ENCODE measurements around the gene USHBP1. TPM values are rescaled to one million over a fixed set of nuclear protein-coding genes. Genes with fewer than 3 reads are reported as not detected.

Gene USHBP1
- total RNA-seq, 4 donors from 2014 or later = 8.9 to 24.3 (median 11.1) TPM

GRCh38 chr19:17243830-17244617 lies 20.5 kb downstream of the USHBP1 start:
- peak in 1 of 2 donors; percentile 28 for TF ChIP-seq POLR2A (IDR thresholded peaks at IDR 0.05)
- no peak for TF ChIP-seq CTCF (IDR thresholded peaks at IDR 0.05)
- Histone ChIP-seq H3K36me3 (no peaks in the 10 kb centered on the region), H3K27ac (peak overlapping the region; percentile 74 to 86 (median 85)), H3K27me3 (no peaks in the 10 kb centered on the region), H3K4me3 (replicated peaks in 1 of 3) (peak overlapping the region; percentile 19 to 93 (median 84)), H3K9me3 (no peaks in the 10 kb centered on the region), H3K4me1 (peaks cover 35 to 36% of the 10 kb centered on the region in 2 donors)
- WGBS, 2 donors = 6 to 16% methylated on average over 3 to 6 of the region's 52 CpGs
- DNase-seq = peak; percentile 72 to 77
- intact Hi-C loops (cut with DNase I) = no loop called here

- intact Hi-C loops (cut with DNase I) = no loop called here
- 16 to 23% methylated on average over 8 of the region's 8 CpGs for WGBS, 2 donors
- peak overlapping the region; percentile 74 to 86 (median 85) for H3K27ac ChIP-seq
- DNase-seq = peak; percentile 66 to 68
- H3K4me1 ChIP-seq = peaks cover 35 to 36% of the 10 kb centered on the region in 2 donors
- no peaks in the 10 kb centered on the region for H3K27me3 ChIP-seq
- no peaks in the 10 kb centered on the region for H3K9me3 ChIP-seq
- peak in 1 of 6 experiments; percentile 5 for TF ChIP-seq CTCF (IDR thresholded peaks at IDR 0.05)
- TF ChIP-seq POLR2A (IDR thresholded peaks at IDR 0.05) = no peak
- peaks cover 0 to 4% of the 10 kb centered on the region in 2 donors for H3K36me3 ChIP-seq
- H3K4me3 ChIP-seq (replicated peaks in 1 of 3) = peak overlapping the region in 2 of 3 donors; percentile 19 to 84
These were observed 21.2 kb downstream of the USHBP1 start for GRCh38 chr19:17243211-17243829.

- WGBS, 2 donors = 17 to 83% methylated on average over 7 to 8 of the region's 8 CpGs
- intact Hi-C loops (cut with DNase I) = no loop called here
These were observed 21.9 kb downstream of the USHBP1 start for GRCh38 chr19:17242431-17243208.

GRCh38 chr19:17240826-17241399 lies 23.6 kb downstream of the USHBP1 start:
- TF ChIP-seq CTCF (IDR thresholded peaks at IDR 0.05) (no peak), POLR2A (IDR thresholded peaks at IDR 0.05) (no peak)
- Histone ChIP-seq H3K9me3 (no peaks in the 10 kb centered on the region), H3K27ac (peak overlapping the region in 1 of 3 donors; percentile 85), H3K4me1 (peaks cover 31 to 37% of the 10 kb centered on the region in 2 donors), H3K27me3 (no peaks in the 10 kb centered on the region), H3K36me3 (peaks cover 0 to 12% of the 10 kb centered on the region in 2 donors), H3K4me3 (replicated peaks in 1 of 3) (no peak overlapping the region)
- intact Hi-C loops (cut with DNase I) = no loop called here
- DNase-seq = no peak
- WGBS, 2 donors = 95% methylated on average over 6 of the region's 6 CpGs

More at GRCh38 chr19:17242431-17243208, 21.9 kb downstream of the USHBP1 start:
- peaks cover 0 to 11% of the 10 kb centered on the region in 2 donors for H3K36me3 ChIP-seq
- DNase-seq = peak; percentile 62 to 64
- peaks cover 35 to 36% of the 10 kb centered on the region in 2 donors for H3K4me1 ChIP-seq
- no peaks in the 10 kb centered on the region for H3K27me3 ChIP-seq
- no peak overlapping the region for H3K4me3 ChIP-seq (replicated peaks in 1 of 3)
- H3K27ac ChIP-seq = peak overlapping the region; percentile 64 to 85 (median 74)
- no peaks in the 10 kb centered on the region for H3K9me3 ChIP-seq
- TF ChIP-seq CTCF (IDR thresholded peaks at IDR 0.05) = no peak
- no peak for TF ChIP-seq POLR2A (IDR thresholded peaks at IDR 0.05)

Data from thyroid gland (tissue), 4 donors.